K562 treated with DMSO at 1 percent for 48 hours (cell line): ENCODE measurements around the gene INSR. TPM values are rescaled to one million over a fixed set of nuclear protein-coding genes. Genes with fewer than 3 reads are reported as not detected.

ENCODE experiments used
- total RNA-seq: library from RNA; unstranded; fragments of 300-600 nt; gene quantifications from 2 replicates; pipeline ENCODE4 v1.2.3, GENCODE V29; 2022; ENCODE audit warnings: low replicate concordance; ENCODE audit errors: extremely low read depth

Gene INSR
- total RNA-seq = not detected in 2 replicates

DNA sequence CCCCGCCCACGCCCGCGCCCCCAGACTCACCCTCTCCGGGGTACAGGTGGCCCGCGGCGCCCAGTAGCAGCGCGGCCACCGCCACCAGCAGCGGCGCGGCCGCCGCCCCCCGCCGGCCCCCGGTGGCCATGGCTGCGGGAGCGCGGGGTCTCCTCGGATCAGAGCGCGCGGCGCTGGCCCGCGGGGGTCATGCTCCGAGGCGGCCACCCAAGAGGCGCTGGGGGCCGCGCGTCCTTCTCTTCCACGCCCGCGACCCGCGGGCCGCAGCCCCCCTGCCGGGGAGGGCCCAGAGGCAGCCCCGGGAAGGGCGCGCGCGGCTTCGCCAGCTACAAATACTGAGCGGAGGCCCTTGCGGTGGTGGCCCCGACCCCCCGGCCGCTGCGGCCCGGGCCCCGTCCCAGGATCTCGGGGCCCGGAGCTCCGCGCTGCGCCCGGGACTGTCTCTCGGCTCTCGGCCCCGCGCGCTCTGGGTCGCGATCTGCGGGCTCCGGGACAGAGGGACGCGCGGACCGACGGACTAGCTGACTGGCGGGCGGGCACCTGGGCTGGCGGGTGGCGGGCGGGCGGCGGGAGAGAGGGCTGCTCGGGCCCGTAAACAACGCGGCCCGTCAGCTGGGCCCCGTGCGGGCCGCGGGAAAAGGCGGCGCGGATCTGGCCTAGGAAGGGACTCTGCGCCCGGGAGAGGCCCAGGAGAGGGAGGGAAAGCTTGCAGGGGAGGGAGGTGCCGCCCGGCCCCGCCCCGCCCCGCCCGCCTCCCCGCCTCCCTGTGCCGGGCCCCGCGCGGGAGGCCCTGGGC lies at the start of gene INSR:
INSR (minus strand) TSS at position 653 of the 796 bp plus-strand sequence; CDS start at position 130, 523 bp downstream.

DNA sequence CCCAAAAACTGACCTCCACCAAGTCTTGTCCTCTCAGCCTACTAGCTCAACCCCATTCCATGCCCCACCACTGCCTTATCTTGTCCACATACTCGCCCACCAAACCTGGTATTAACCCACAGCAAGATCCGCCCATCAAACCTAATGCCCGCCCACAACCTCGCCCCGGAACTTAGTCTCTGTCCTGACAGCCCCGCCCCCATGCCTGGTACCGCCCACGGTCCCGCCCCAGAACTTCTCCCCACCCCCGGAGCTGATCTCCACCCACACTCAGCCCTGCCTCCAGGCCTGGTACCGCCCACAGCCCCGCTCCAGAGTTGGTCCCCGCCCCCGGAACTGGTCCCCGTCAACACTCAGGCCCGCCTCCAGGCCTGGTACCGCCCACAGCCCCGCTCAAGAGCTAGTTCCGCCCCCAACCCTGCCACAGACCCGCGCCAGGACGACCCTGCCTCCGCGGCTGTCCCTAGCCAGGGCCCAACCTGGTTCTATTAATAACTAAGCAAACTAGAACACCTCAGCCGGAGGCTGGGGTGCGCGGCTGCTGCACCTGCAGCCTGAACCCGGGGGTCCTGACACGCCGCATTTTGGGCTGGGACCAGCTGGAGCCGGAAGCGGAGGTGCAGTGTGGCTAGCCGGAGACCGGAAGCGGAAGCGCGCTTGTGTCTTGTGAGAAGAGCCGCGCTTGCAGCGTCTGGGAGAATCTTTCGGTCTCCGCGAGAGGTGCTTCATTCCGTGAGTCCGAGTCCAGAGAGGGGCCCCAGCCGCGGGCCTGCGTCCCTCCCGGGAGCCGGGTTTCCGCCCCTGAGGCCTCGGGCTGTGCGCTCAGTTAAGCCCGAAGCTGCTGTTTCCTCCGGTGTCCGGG lies 224.9 kb downstream of the INSR start, which contains the start of gene ZNF557:
ZNF557 (plus strand) TSS at position 662 of the 862 bp plus-strand sequence. CDS start 5,372 bp downstream, outside the sequence.

Other genes with a start within 250 kb of the INSR start
- gene MBD3L2, start 245.1 kb downstream of the INSR start, total RNA-seq = not detected in 2 replicates
- not detected in 2 replicates for gene MBD3L3, start 235.7 kb downstream of the INSR start, total RNA-seq
- not detected in 2 replicates for gene ZNF557, start 224.7 kb downstream of the INSR start, total RNA-seq
- gene ARHGEF18, start 54.5 kb upstream of the INSR start, total RNA-seq = not detected in 2 replicates
- not detected in 2 replicates for gene PEX11G, start 194.6 kb upstream of the INSR start, total RNA-seq
- not detected in 2 replicates for gene ZNF358, start 221.7 kb upstream of the INSR start, total RNA-seq
- not detected in 2 replicates for gene MCOLN1, start 228.2 kb upstream of the INSR start, total RNA-seq
- gene PNPLA6, start 241.3 kb upstream of the INSR start, total RNA-seq = not detected in 2 replicates